ENCODE results near the gene TMEM127.
"Not testable (repeated sequence)": the region's sequence is repeated elsewhere in the genome, so short reads cannot be mapped to it uniquely, and the experiment has no call there.

The TMEM127 gene

DNA sequence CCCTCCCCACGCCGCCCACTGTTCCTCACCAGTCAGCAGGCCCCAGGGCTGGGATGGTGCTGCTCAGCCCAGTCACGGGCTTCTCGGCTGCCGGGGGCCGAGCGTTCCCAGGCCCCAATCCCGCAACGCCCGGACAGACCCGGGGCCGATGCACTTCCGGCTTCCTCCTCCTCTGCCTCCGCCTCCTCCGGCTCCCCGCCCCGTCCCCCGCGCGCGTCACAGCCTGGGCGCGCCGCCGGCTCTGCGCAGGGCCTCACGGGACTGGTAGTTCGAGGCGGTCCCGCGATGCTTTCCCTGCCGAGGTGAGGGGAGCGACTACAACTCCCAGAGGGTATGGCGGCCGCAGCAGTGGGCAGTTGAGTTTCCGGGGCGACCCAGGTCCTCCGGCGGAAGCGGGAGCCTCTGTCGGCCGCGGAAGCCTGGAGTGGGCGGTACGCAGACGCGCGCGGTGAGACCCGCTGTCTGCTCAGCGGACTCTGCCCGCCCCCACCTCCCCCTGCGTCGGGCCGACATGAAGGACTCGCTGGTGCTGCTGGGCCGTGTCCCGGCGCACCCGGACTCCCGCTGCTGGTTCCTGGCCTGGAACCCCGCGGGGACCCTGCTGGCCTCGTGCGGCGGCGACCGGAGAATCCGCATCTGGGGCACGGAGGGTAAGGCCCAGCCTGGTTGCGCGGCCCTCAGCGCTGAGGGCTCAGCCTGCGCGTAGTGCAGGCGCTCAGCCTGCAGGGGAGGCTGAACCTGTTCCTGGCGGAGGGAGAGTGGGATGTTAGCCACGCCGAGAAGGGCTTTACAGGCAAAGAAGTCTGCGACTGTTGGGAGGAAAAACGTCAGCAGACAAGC, at the start of gene TMEM127, which contains the start of gene CIAO1:
TMEM127 (minus strand) TSS at position 158 of the 840 bp plus-strand sequence. CDS start 616 bp downstream, outside the sequence.
CIAO1 (plus strand) TSS at position 386 of the 840 bp plus-strand sequence; CDS start at position 512, 126 bp downstream.
- DNase-seq: peak; percentile 96 to 97

- no peak for DNase-seq
These were observed 49.2 kb upstream of the TMEM127 start for GRCh38 chr2:96315005-96315399.

DNA sequence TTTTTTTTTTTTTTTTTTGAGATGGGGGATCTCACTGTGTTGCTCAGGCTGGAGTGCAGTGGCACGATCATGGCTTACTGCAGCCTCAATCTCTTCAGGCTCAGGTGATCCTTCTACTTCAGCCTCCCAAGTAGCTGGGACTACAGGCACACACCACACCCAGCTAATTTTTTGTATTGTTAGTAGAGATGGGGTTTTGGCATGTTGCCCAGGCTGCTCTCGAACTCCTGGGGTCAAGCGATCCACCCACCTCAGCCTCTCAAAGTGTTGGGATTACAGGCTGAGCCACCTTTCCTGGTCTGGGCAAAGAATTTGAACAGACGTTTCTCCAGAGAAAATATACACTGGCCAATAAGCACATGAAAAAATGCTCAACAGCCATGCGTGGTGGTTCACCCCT, 42.5 kb upstream of the TMEM127 start:
- no peak for DNase-seq

GRCh38 chr2:96306370-96306769, 40.6 kb upstream of the TMEM127 start:
- DNase-seq: no peak

- DNase-seq: no peak
These were observed 40.1 kb upstream of the TMEM127 start for GRCh38 chr2:96305979-96306308.

- DNase-seq: peak; percentile 84 to 85
These were observed 39.5 kb upstream of the TMEM127 start, which contains the start of gene SNRNP200 for GRCh38 chr2:96305091-96305978. SNRNP200 (minus strand) TSS chr2:96305546; CDS start chr2:96305437, 109 bp downstream.

- no peak for DNase-seq
These were observed 38.8 kb upstream of the TMEM127 start for GRCh38 chr2:96304606-96305005.

DNA sequence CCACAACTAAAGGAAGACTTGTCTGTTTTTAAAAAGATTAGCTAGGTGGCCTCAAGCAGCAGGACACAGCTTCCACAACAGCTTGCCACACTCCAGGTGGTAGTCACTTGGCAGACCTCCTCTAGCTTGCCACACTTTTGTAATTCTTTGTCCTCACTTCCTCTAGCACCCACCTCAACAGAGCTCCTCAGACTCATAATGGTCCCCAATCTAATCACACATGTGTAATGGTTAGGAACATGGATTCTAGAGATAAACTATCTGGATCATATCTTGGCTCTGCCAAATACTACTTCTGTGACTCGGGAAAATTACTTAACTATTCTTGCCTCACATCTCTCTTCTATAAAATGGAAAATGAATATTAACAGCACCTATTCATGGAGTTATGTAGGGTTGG, 36.1 kb upstream of the TMEM127 start:
- no peak for DNase-seq

- DNase-seq: no peak
These were observed 31.1 kb upstream of the TMEM127 start for GRCh38 chr2:96296925-96297324.

- DNase-seq: not testable (repeated sequence)
These were observed 28.5 kb upstream of the TMEM127 start for GRCh38 chr2:96294271-96294670.

DNA sequence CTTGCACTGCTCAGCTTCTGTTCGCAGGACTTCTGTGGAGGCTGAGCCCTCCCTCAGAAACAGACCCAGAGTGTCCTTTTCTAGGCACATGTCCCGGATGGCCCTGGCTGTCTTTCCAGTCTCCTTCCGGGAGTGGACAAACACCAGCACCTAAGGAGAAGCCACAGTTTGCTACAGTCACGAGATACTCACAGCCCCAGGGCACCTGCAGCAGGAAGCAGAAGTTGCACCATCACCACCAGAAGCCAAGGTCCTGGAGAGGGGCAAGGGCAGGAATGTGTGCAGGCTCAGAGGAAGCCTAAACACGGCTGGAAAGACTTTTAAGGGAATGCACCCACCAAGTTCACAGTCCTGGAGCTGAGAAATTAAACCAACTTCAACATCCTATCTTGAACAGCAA, 26.0 kb upstream of the TMEM127 start:
- no peak for DNase-seq

- DNase-seq: no peak
These were observed 21.6 kb upstream of the TMEM127 start for GRCh38 chr2:96287273-96287856.

- DNase-seq: no peak
These were observed 11.1 kb upstream of the TMEM127 start for GRCh38 chr2:96276787-96277499.

DNA sequence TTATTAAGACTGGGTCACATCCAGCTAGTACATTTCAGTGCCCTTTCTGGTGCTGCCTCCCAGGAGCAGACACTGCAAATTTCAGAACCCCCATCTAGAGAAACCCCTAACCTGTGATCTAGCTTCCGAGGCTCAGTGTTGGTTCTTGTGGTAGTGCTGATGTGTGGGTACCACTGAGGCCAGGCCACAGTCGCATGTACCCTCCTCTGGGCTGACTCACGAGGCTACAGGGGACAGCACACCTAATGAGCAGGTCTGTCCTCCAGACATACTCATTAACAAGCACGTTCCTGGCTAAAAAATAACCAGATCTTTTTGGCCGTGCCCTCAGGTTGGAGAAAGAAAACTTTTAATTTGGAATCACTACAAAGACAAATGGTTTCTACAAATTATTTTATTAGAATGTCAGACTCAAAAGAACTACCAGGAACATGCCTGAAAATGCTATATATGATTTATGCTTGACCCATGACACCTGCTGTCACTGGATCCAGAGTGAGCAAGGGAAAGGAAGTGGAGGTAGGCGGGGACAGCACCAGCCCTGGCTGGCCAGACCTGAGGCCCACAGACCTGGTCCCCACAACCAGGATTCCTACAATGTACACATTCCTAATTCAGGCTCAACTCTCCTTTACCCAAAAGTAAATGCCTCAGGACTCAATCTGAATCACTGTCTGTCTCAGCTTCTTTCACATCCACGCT, 8.7 kb upstream of the TMEM127 start:
- no peak for DNase-seq

- no peak for DNase-seq
These were observed 8.0 kb upstream of the TMEM127 start for GRCh38 chr2:96273763-96274162.

DNA sequence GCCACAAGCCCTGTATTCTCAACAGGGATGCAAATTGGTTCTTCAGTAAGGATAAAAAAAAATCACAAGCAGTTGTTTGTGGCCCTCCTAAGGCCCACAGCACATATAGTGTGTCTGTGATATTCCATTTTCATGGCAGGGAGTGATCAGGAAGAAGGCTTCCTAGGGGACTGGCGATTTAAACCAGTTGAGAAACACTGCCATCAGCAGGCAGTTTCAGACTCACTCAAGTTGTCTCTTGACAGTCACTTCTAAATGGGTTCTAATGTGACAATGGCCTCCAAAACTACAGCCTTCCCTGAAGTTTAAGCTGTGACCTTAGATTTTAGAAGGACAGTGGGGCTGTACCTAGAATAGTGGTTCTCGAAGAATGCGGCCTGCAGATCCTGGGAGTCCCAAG, 6.2 kb upstream of the TMEM127 start:
- no peak for DNase-seq

DNA sequence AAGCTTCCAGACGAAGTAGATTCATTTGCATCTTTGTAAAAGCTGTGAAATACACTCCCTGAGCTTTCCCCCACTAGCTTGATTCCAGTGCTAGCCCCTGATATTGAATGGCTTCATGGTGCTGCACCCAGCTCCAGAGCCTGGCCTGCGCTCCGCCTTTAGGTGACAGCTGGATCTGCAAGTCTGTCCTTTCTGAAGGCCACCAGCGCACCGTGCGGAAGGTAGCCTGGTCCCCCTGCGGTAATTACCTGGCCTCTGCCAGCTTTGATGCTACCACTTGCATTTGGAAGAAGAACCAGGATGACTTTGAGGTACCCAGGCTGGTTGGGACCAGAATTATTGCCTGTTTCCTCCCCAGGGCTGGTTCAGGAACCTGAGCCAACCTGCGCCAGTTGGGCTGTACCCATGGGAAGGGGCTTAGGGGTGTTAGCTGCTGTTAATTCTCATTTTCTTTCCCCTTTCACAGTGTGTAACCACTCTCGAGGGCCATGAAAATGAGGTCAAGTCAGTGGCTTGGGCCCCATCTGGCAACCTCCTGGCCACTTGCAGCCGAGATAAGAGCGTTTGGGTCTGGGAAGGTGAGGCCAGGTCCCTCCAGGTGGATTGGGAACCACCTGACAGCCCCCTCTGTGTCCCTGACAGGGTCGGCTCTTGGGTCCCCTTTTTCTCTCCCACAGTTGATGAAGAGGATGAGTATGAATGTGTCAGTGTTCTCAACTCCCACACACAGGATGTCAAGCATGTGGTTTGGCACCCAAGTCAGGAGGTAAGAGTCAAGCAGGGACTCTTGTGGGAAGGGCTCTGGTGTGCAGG, 1.6 kb upstream of the TMEM127 start:
- peak; percentile 24 to 26 for DNase-seq

DNA sequence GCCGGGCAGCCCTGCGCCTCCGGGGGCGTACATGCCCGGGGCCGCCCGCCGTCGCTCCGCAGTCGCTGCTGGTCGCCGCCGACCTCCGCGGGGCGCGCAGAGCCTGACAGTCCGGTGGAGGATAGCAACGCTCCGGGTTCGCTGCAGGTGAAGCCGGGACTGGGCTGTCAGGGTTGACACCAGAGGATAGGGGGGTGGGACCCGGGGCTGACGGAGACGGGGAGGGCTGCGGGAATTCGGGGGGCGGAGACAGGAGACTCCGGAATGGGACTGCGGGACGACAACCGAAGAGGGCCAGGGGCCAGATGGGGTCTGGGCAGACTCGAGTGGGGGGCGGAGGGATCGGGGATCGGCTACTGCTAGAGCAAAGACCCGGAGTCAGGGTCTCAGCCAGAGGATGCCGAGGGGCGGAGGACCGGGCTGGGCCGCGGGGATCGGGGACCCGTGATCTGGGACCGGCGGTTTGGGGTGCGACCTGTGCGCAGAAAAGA, 403 bp downstream of the TMEM127 start:
- no peak for DNase-seq

DNA sequence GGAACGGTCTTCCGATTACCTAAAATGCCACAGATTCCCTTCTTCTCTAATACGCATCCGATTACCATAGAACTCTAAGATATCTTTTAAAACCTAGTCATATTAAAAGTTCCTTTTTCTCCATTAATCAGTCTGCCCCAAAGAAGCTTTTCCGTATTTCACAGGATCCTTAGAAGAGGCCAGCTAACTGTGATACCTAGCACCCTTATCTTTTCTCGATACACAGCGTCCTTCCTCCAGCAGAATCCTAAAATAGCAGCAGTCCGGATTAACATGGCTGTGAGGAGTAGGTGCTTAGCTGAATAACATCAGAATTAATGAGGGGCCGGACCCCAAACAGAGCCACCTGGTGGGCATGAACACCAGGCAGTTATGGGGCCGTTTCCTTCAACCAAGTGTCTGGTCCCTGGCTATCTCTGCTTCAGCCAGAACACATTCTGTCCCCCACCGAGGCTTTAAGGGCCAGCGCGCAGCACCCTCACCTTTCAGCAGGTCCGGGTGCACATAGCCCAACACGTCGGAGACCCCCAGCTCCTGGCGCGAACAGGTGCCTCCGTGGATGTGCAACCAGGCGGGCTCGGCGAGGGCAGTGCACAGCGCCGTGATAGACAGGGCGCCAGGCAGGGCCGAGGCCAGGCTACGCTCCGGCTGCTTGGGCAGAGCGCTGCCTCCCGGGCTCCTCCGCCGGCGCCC, 995 bp downstream of the TMEM127 start:
- no peak for DNase-seq

DNA sequence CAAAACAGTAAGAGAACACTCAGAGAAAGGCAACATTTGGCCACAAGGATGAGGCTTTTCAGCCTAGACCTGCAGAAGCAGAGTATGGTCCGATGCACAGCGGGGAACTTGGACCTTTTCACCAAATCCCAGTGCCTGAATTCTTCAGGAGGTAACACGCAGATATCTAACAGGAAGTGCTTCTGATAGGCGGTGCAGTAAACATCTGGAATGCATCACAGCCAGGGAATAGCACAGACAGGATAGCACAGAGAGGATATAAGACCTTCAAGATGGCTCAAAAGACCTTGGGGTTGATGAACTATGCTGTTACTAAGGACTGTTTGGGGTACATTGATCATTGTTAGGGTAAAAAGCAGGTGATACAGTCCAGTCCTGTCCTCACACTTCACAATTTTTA, 1.7 kb downstream of the TMEM127 start:
- no peak for DNase-seq

All from activated CD4-positive, alpha-beta T cell treated with anti-CD3 and anti-CD28 coated beads, Interleukin-2, amount 50 U/mL, for 4 hours (primary cell).